DMS 273 (cell line): ENCODE data around the gene FOLH1.
"Not testable (repeated sequence)": the region's sequence is repeated elsewhere in the genome, so short reads cannot be mapped to it uniquely, and the experiment has no call there.

Experiments
- DNase-seq: peaks from one replicate; lab custom pipeline; 2025; ENCODE audit not compliant: unreplicated experiment; lab: John Stamatoyannopoulos, UW

FOLH1 gene

GRCh38 chr11:49208006-49208721 lies at the start of gene FOLH1:
Gene FOLH1, minus strand, starts transcription at chr11:49208602. Its CDS starts 193 bp downstream, at chr11:49208409.
- peak; percentile 3 for DNase-seq

- not testable (repeated sequence) for DNase-seq
These were observed 46.7 kb upstream of the FOLH1 start for GRCh38 chr11:49255148-49255547.

GRCh38 chr11:49251212-49251611 lies 42.8 kb upstream of the FOLH1 start:
- not testable (repeated sequence) for DNase-seq

GRCh38 chr11:49250398-49251115 lies 42.2 kb upstream of the FOLH1 start:
- not testable (repeated sequence) for DNase-seq

- DNase-seq = not testable (repeated sequence)
These were observed 41.0 kb upstream of the FOLH1 start for GRCh38 chr11:49249363-49249762.

- not testable (repeated sequence) for DNase-seq
These were observed 25.3 kb upstream of the FOLH1 start for GRCh38 chr11:49233685-49234084.

GRCh38 chr11:49233019-49233418 lies 24.6 kb upstream of the FOLH1 start:
- not testable (repeated sequence) for DNase-seq

- not testable (repeated sequence) for DNase-seq
These were observed 23.3 kb upstream of the FOLH1 start for GRCh38 chr11:49231725-49232124.

- not testable (repeated sequence) for DNase-seq
These were observed 22.1 kb upstream of the FOLH1 start for GRCh38 chr11:49230534-49230933.

GRCh38 chr11:49230001-49230400 lies 21.6 kb upstream of the FOLH1 start:
- DNase-seq = not testable (repeated sequence)

- peak; percentile 0 for DNase-seq
These were observed 20.7 kb upstream of the FOLH1 start for GRCh38 chr11:49229136-49229535.

- not testable (repeated sequence) for DNase-seq
These were observed 16.9 kb upstream of the FOLH1 start for GRCh38 chr11:49225255-49225785.

GRCh38 chr11:49221112-49221511 lies 12.7 kb upstream of the FOLH1 start:
- DNase-seq = no peak

GRCh38 chr11:49213026-49213560 lies 4.7 kb upstream of the FOLH1 start:
- DNase-seq = no peak

- DNase-seq = not testable (repeated sequence)
These were observed 1.4 kb downstream of the FOLH1 start for GRCh38 chr11:49206999-49207398.

GRCh38 chr11:49202287-49202976 lies 6.0 kb downstream of the FOLH1 start:
- no peak for DNase-seq

- not testable (repeated sequence) for DNase-seq
These were observed 11.6 kb downstream of the FOLH1 start for GRCh38 chr11:49196775-49197174.

- DNase-seq = not testable (repeated sequence)
These were observed 12.4 kb downstream of the FOLH1 start for GRCh38 chr11:49196002-49196401.

- not testable (repeated sequence) for DNase-seq
These were observed 18.1 kb downstream of the FOLH1 start for GRCh38 chr11:49190287-49190686.

- not testable (repeated sequence) for DNase-seq
These were observed 22.2 kb downstream of the FOLH1 start for GRCh38 chr11:49186225-49186624.

GRCh38 chr11:49185597-49185996 lies 22.8 kb downstream of the FOLH1 start:
- not testable (repeated sequence) for DNase-seq
